ENCODE data around the gene C3. TPM values are rescaled to one million over a fixed set of nuclear protein-coding genes. Genes with fewer than 3 reads are reported as not detected.
A peak's percentile ranks its signal among the peaks of the same experiment; 100 is the strongest.

Gene C3
- total RNA-seq, 1 donor from 2014 or later, result 1.5 TPM

GRCh38 chr19:6719992-6720368 is 470 bp downstream of the C3 start:
- H3K27ac ChIP-seq, result no peak overlapping the region
- Mint-ChIP-seq H3K27me3 (ENCODE audit: insufficient read depth, low read depth) (peaks cover 21% of the 10 kb centered on the region), H3K4me3 (no peak overlapping the region), H3K36me3 (no peaks in the 10 kb centered on the region), H3K27ac (no peak overlapping the region), H3K4me1 (peaks cover 7% of the 10 kb centered on the region), H3K9me3 (peaks cover 5% of the 10 kb centered on the region)
- no peak for DNase-seq (ENCODE audit: low spot score)
- no peaks in the 10 kb centered on the region for H3K79me2 ChIP-seq (ENCODE audit: low read depth)
- no peak overlapping the region for H3K4me2 ChIP-seq
- H3K36me3 ChIP-seq, result no peaks in the 10 kb centered on the region
- no peak for TF ChIP-seq EZH2 (IDR thresholded peaks at IDR 0.05)
- no peak for TF ChIP-seq CTCF (IDR thresholded peaks at IDR 0.05)
- TF ChIP-seq EZH2phosphoT487 (IDR thresholded peaks at IDR 0.05), result no peak
- H3K9ac ChIP-seq, result no peak overlapping the region
- no peaks in the 10 kb centered on the region for H3K27me3 ChIP-seq
- H3F3A ChIP-seq (ENCODE audit: low read depth), result peaks cover 4% of the 10 kb centered on the region
- H2AFZ ChIP-seq (replicated peaks), result no peak overlapping the region
- H3K4me3 ChIP-seq, result no peak overlapping the region
- no peaks in the 10 kb centered on the region for H3K9me3 ChIP-seq (ENCODE audit: low read depth)
- no peaks in the 10 kb centered on the region for H4K20me1 ChIP-seq (ENCODE audit: low read depth)
- no peaks in the 10 kb centered on the region for H3K4me1 ChIP-seq

- H3K4me3 ChIP-seq, result no peak overlapping the region
- no peak overlapping the region for H3K4me2 ChIP-seq
- no peak overlapping the region for H3K9ac ChIP-seq
- H3K36me3 ChIP-seq, result no peaks in the 10 kb centered on the region
- TF ChIP-seq EZH2 (IDR thresholded peaks at IDR 0.05), result no peak
- TF ChIP-seq CTCF (IDR thresholded peaks at IDR 0.05), result no peak
- TF ChIP-seq EZH2phosphoT487 (IDR thresholded peaks at IDR 0.05), result no peak
- Mint-ChIP-seq H3K27me3 (ENCODE audit: insufficient read depth, low read depth) (peaks cover 21% of the 10 kb centered on the region), H3K27ac (no peak overlapping the region), H3K4me3 (no peak overlapping the region), H3K36me3 (no peaks in the 10 kb centered on the region), H3K4me1 (peaks cover 7% of the 10 kb centered on the region), H3K9me3 (peaks cover 5% of the 10 kb centered on the region)
- peaks cover 4% of the 10 kb centered on the region for H3F3A ChIP-seq (ENCODE audit: low read depth)
- H3K9me3 ChIP-seq (ENCODE audit: low read depth), result no peaks in the 10 kb centered on the region
- no peaks in the 10 kb centered on the region for H3K27me3 ChIP-seq
- DNase-seq (ENCODE audit: low spot score), result no peak
- H4K20me1 ChIP-seq (ENCODE audit: low read depth), result no peaks in the 10 kb centered on the region
- H2AFZ ChIP-seq (replicated peaks), result no peak overlapping the region
- H3K27ac ChIP-seq, result no peak overlapping the region
- no peaks in the 10 kb centered on the region for H3K4me1 ChIP-seq
- no peaks in the 10 kb centered on the region for H3K79me2 ChIP-seq (ENCODE audit: low read depth)
These were observed 949 bp downstream of the C3 start for GRCh38 chr19:6719540-6719861.

GRCh38 chr19:6718741-6719539 is 1.5 kb downstream of the C3 start:
- TF ChIP-seq CTCF (IDR thresholded peaks at IDR 0.05), result no peak
- no peak for TF ChIP-seq EZH2phosphoT487 (IDR thresholded peaks at IDR 0.05)
- TF ChIP-seq EZH2 (IDR thresholded peaks at IDR 0.05), result no peak
- Histone ChIP-seq H4K20me1 (ENCODE audit: low read depth) (no peaks in the 10 kb centered on the region), H3K27me3 (no peaks in the 10 kb centered on the region), H3K9me3 (ENCODE audit: low read depth) (no peaks in the 10 kb centered on the region), H3K27ac (no peak overlapping the region), H3K4me3 (no peak overlapping the region), H2AFZ (replicated peaks) (no peak overlapping the region), H3K36me3 (no peaks in the 10 kb centered on the region), H3F3A (ENCODE audit: low read depth) (peaks cover 4% of the 10 kb centered on the region), H3K4me1 (no peaks in the 10 kb centered on the region), H3K9ac (no peak overlapping the region), H3K4me2 (no peak overlapping the region), H3K79me2 (ENCODE audit: low read depth) (no peaks in the 10 kb centered on the region)
- peak; percentile 55 for DNase-seq (ENCODE audit: low spot score)
- Mint-ChIP-seq H3K27me3 (ENCODE audit: insufficient read depth, low read depth) (peaks cover 21% of the 10 kb centered on the region), H3K4me3 (no peak overlapping the region), H3K4me1 (peaks cover 7% of the 10 kb centered on the region), H3K36me3 (no peaks in the 10 kb centered on the region), H3K27ac (no peak overlapping the region), H3K9me3 (peaks cover 5% of the 10 kb centered on the region)
